ENCODE measurements around the gene WASF2. TPM values are rescaled to one million over a fixed set of nuclear protein-coding genes. Genes with fewer than 3 reads are reported as not detected.

WASF2 gene
- polyA plus RNA-seq, 1 donor from 2014 or later = 2.5 TPM

- Histone ChIP-seq H3K9ac (ENCODE audit: low read length) (no peak overlapping the region), H3K27me3 (ENCODE audit: insufficient read depth, low read depth, low read length) (peaks cover 29% of the 10 kb centered on the region), H3K36me3 (ENCODE audit: insufficient read depth, low read length) (no peaks in the 10 kb centered on the region), H3K79me2 (replicated peaks; ENCODE audit: insufficient read depth, low read length) (no peaks in the 10 kb centered on the region), H4K20me1 (ENCODE audit: insufficient read depth) (no peaks in the 10 kb centered on the region), H2AFZ (ENCODE audit: low read depth, low read length) (no peak overlapping the region), H3K27ac (ENCODE audit: low read length) (no peak overlapping the region), H3K9me3 (ENCODE audit: low read length) (no peaks in the 10 kb centered on the region), H3K4me2 (ENCODE audit: low read length) (no peak overlapping the region), H3K4me3 (ENCODE audit: low read length) (no peak overlapping the region), H3F3A (ENCODE audit: insufficient read depth, low read length, poor library complexity, severe bottlenecking) (no peaks in the 10 kb centered on the region), H3K9me2 (ENCODE audit: insufficient read depth, low read length) (no peaks in the 10 kb centered on the region)
- TF ChIP-seq EZH2 (IDR thresholded peaks at IDR 0.05; ENCODE audit: borderline replicate concordance, insufficient read depth, low read length, poor library complexity, severe bottlenecking) (no peak), SMC3 (conservative IDR thresholded peaks at IDR 0.05; ENCODE audit: poor library complexity) (no peak), REST (IDR thresholded peaks at IDR 0.05; ENCODE audit: borderline replicate concordance) (no peak), MXI1 (conservative IDR thresholded peaks at IDR 0.05; ENCODE audit: poor library complexity, severe bottlenecking) (no peak), RAD21 (conservative IDR thresholded peaks at IDR 0.05) (no peak), TAF1 (IDR thresholded peaks at IDR 0.05; ENCODE audit: low read depth) (no peak), CTCF (IDR thresholded peaks at IDR 0.05; ENCODE audit: poor library complexity, severe bottlenecking) (no peak), EP300 (conservative IDR thresholded peaks at IDR 0.05; ENCODE audit: poor library complexity, severe bottlenecking) (no peak), POLR2AphosphoS5 (IDR thresholded peaks at IDR 0.05) (no peak)
Observed at GRCh38 chr1:27355683-27356082, 134.3 kb downstream of the WASF2 start.

Other genes starting within 250 kb of the WASF2 start
- 69.9 and 80.6 TPM in 2 replicates for gene TMEM222, start 168.0 kb downstream of the WASF2 start, polyA plus RNA-seq
- not detected in 2 replicates for gene SYTL1, start 148.1 kb downstream of the WASF2 start, polyA plus RNA-seq
- 1.6 and 4.4 TPM in 2 replicates for gene MAP3K6, start 123.2 kb downstream of the WASF2 start, polyA plus RNA-seq
- not detected in 2 replicates for gene FCN3, start 115.3 kb downstream of the WASF2 start, polyA plus RNA-seq
- gene CD164L2, start 106.8 kb downstream of the WASF2 start, polyA plus RNA-seq = not detected in 2 replicates
- gene GPR3, start 97.5 kb downstream of the WASF2 start, polyA plus RNA-seq = 0.12 and 0.54 TPM in 2 replicates
- 5.3 and 18.4 TPM in 2 replicates for gene AHDC1, start 114.0 kb upstream of the WASF2 start, polyA plus RNA-seq
- gene FGR, start 145.0 kb upstream of the WASF2 start, polyA plus RNA-seq = not detected in 2 replicates
- gene IFI6, start 182.0 kb upstream of the WASF2 start, polyA plus RNA-seq = 0.35 and 1.8 TPM in 2 replicates
- 11.1 and 14.5 TPM in 2 replicates for gene FAM76A, start 235.8 kb upstream of the WASF2 start, polyA plus RNA-seq